Endothelial cell of umbilical vein (primary cell): Measurements from ENCODE around the gene CDIP1.

ENCODE experiments used
- CTCF ChIP-seq, 2 donors: IDR thresholded peaks; 1 replicate in 1 of 2; 2 replicates in 1 of 2; pipeline ENCODE4 v1.5.1; 2011; ENCODE audit warnings: low read length in 2 of 2, mild to moderate bottlenecking in 2 of 2, moderate library complexity in 2 of 2, control low read depth in 1 of 2, inconsistent platforms in 1 of 2, low read depth in 1 of 2; ENCODE audit not compliant: insufficient read depth in 1 of 2; ENCODE audit errors: extremely low read depth in 1 of 2
- MAX ChIP-seq: IDR thresholded peaks from 2 replicates; pipeline ENCODE4 v1.6.1; 2011; ENCODE audit not compliant: insufficient read depth, insufficient read length
- POLR2AphosphoS5 ChIP-seq: IDR thresholded peaks from 2 replicates; pipeline ENCODE4 v1.6.1; 2012; ENCODE audit warnings: low read depth, mild to moderate bottlenecking, control low read depth, low read length, moderate library complexity; ENCODE audit not compliant: insufficient read depth

GRCh38 chr16:4472880-4473279, 65.7 kb downstream of the CDIP1 start:
- TF ChIP-seq POLR2AphosphoS5 (no peak), CTCF (IDR thresholded peaks at IDR 0.05; ENCODE audit: extremely low read depth in 1 of 2, insufficient read depth in 1 of 2, low read depth in 1 of 2, low read length in 2 of 2) (no peak), MAX (no peak)
